Nephron progenitor cell (in vitro differentiated cells): ENCODE results near the gene ABLIM3.
A peak's percentile ranks its signal among the peaks of the same experiment; 100 is the strongest.

ENCODE experiments used
- DNase-seq: peaks from one replicate; pipeline ENCODE4 v3.0.0; 2021
- H3K27ac Mint-ChIP-seq: 2 replicates; pipeline ENCODE4 v1.8.0; 2021; ENCODE audit warnings: mild to moderate bottlenecking, moderate library complexity, mixed read lengths
- H3K27me3 Mint-ChIP-seq: 2 replicates; pipeline ENCODE4 v1.8.0; 2021; ENCODE audit warnings: mild to moderate bottlenecking, low read depth, mixed read lengths; ENCODE audit not compliant: poor library complexity
- H3K36me3 Mint-ChIP-seq: 2 replicates; pipeline ENCODE4 v1.8.0; 2021; ENCODE audit warnings: low read depth, mixed read lengths
- H3K4me1 Mint-ChIP-seq: 2 replicates; pipeline ENCODE4 v1.8.0; 2021; ENCODE audit warnings: mixed read lengths
- H3K4me3 Mint-ChIP-seq: 2 replicates; pipeline ENCODE4 v1.8.0; 2021; ENCODE audit warnings: mild to moderate bottlenecking, moderate library complexity, mixed read lengths
- H3K9me3 Mint-ChIP-seq: 2 replicates; pipeline ENCODE4 v1.8.0; 2021; ENCODE audit warnings: mild to moderate bottlenecking, moderate library complexity, mixed read lengths
- CTCF ChIP-seq: fragments of 200-600 bp; sonication (generic); IDR thresholded peaks from 2 replicates; pipeline ENCODE4 v1.5.0; 2021; ENCODE audit warnings: antibody characterized with exemption

Gene ABLIM3

GRCh38 chr5:149118463-149118862, 22.8 kb upstream of the ABLIM3 start:
- Mint-ChIP-seq H3K27ac (no peak overlapping the region), H3K27me3 (peaks cover 11% of the 10 kb centered on the region), H3K9me3 (no peaks in the 10 kb centered on the region), H3K4me1 (peaks cover 5% of the 10 kb centered on the region), H3K36me3 (no peaks in the 10 kb centered on the region), H3K4me3 (no peak overlapping the region)
- DNase-seq = no peak
- no peak for TF ChIP-seq CTCF

- H3K27ac Mint-ChIP-seq = no peak overlapping the region
- H3K9me3 Mint-ChIP-seq = no peaks in the 10 kb centered on the region
- DNase-seq = no peak
These were observed 20.1 kb upstream of the ABLIM3 start for GRCh38 chr5:149121145-149121544.

GRCh38 chr5:149123211-149123610, 18.1 kb upstream of the ABLIM3 start:
- Mint-ChIP-seq H3K27me3 (peaks cover 30% of the 10 kb centered on the region), H3K9me3 (no peaks in the 10 kb centered on the region), H3K4me3 (no peak overlapping the region), H3K27ac (no peak overlapping the region), H3K36me3 (no peaks in the 10 kb centered on the region), H3K4me1 (peaks cover 5% of the 10 kb centered on the region)
- no peak for TF ChIP-seq CTCF
- no peak for DNase-seq

More at GRCh38 chr5:149121145-149121544, 20.1 kb upstream of the ABLIM3 start:
- Mint-ChIP-seq H3K36me3 (no peaks in the 10 kb centered on the region), H3K4me1 (peaks cover 5% of the 10 kb centered on the region), H3K4me3 (no peak overlapping the region), H3K27me3 (peaks cover 22% of the 10 kb centered on the region)
- TF ChIP-seq CTCF = no peak

- H3K36me3 Mint-ChIP-seq = no peaks in the 10 kb centered on the region
- no peaks in the 10 kb centered on the region for H3K9me3 Mint-ChIP-seq
- no peaks in the 10 kb centered on the region for H3K4me1 Mint-ChIP-seq
- H3K27me3 Mint-ChIP-seq = peaks cover 35% of the 10 kb centered on the region
- no peak for TF ChIP-seq CTCF
- DNase-seq = peak; percentile 29
- peak overlapping the region; percentile 5 for H3K4me3 Mint-ChIP-seq
- H3K27ac Mint-ChIP-seq = no peak overlapping the region
These were observed 15.9 kb upstream of the ABLIM3 start for GRCh38 chr5:149125386-149125891.

- Mint-ChIP-seq H3K9me3 (no peaks in the 10 kb centered on the region), H3K36me3 (no peaks in the 10 kb centered on the region), H3K4me1 (no peaks in the 10 kb centered on the region), H3K27ac (no peak overlapping the region), H3K4me3 (no peak overlapping the region), H3K27me3 (peaks cover 38% of the 10 kb centered on the region)
- DNase-seq = no peak
- TF ChIP-seq CTCF = no peak
These were observed 14.4 kb upstream of the ABLIM3 start for GRCh38 chr5:149126906-149127305.

GRCh38 chr5:149127394-149127955, 13.8 kb upstream of the ABLIM3 start:
- peaks cover 34% of the 10 kb centered on the region for H3K27me3 Mint-ChIP-seq
- no peaks in the 10 kb centered on the region for H3K9me3 Mint-ChIP-seq
- H3K36me3 Mint-ChIP-seq = no peaks in the 10 kb centered on the region
- H3K4me3 Mint-ChIP-seq = no peak overlapping the region
- no peak for DNase-seq
- no peaks in the 10 kb centered on the region for H3K4me1 Mint-ChIP-seq
- H3K27ac Mint-ChIP-seq = no peak overlapping the region
- TF ChIP-seq CTCF = no peak
